Nephron progenitor cell (in vitro differentiated cells): ENCODE data around the gene IGFLR1.
A peak's percentile ranks its signal among the peaks of the same experiment; 100 is the strongest.

ENCODE experiments used
- DNase-seq: peaks from one replicate; pipeline ENCODE4 v3.0.0; 2021
- H3K27ac Mint-ChIP-seq: 2 replicates; pipeline ENCODE4 v1.8.0; 2021; ENCODE audit warnings: mild to moderate bottlenecking, moderate library complexity, mixed read lengths
- H3K27me3 Mint-ChIP-seq: 2 replicates; pipeline ENCODE4 v1.8.0; 2021; ENCODE audit warnings: mild to moderate bottlenecking, low read depth, mixed read lengths; ENCODE audit not compliant: poor library complexity
- H3K36me3 Mint-ChIP-seq: 2 replicates; pipeline ENCODE4 v1.8.0; 2021; ENCODE audit warnings: low read depth, mixed read lengths
- H3K4me1 Mint-ChIP-seq: 2 replicates; pipeline ENCODE4 v1.8.0; 2021; ENCODE audit warnings: mixed read lengths
- H3K4me3 Mint-ChIP-seq: 2 replicates; pipeline ENCODE4 v1.8.0; 2021; ENCODE audit warnings: mild to moderate bottlenecking, moderate library complexity, mixed read lengths
- H3K9me3 Mint-ChIP-seq: 2 replicates; pipeline ENCODE4 v1.8.0; 2021; ENCODE audit warnings: mild to moderate bottlenecking, moderate library complexity, mixed read lengths
- CTCF ChIP-seq: fragments of 200-600 bp; sonication (generic); IDR thresholded peaks from 2 replicates; pipeline ENCODE4 v1.5.0; 2021; ENCODE audit warnings: antibody characterized with exemption

IGFLR1 gene

GRCh38 chr19:35748106-35749020, 6.1 kb upstream of the IGFLR1 start, which contains the start of gene LIN37:
LIN37 (plus strand) TSS chr19:35748576; CDS start chr19:35748725, 149 bp downstream.
- no peak for TF ChIP-seq CTCF
- Mint-ChIP-seq H3K27me3 (no peaks in the 10 kb centered on the region), H3K4me1 (peaks cover 47% of the 10 kb centered on the region), H3K36me3 (no peaks in the 10 kb centered on the region), H3K27ac (no peak within 1 kb of the TSS), H3K4me3 (peak within 1 kb of the TSS; percentile 100), H3K9me3 (no peaks in the 10 kb centered on the region)
- DNase-seq: peak; percentile 96

GRCh38 chr19:35746531-35746930, 4.3 kb upstream of the IGFLR1 start:
- peaks cover 5% of the 10 kb centered on the region for H3K36me3 Mint-ChIP-seq
- no peaks in the 10 kb centered on the region for H3K9me3 Mint-ChIP-seq
- peaks cover 56% of the 10 kb centered on the region for H3K4me1 Mint-ChIP-seq
- peak overlapping the region; percentile 100 for H3K27ac Mint-ChIP-seq
- no peak for DNase-seq
- no peak for TF ChIP-seq CTCF
- peak overlapping the region; percentile 100 for H3K4me3 Mint-ChIP-seq
- H3K27me3 Mint-ChIP-seq: peaks cover 2% of the 10 kb centered on the region

GRCh38 chr19:35746087-35746462, 3.8 kb upstream of the IGFLR1 start:
- Mint-ChIP-seq H3K4me3 (peak overlapping the region; percentile 100), H3K36me3 (peaks cover 5% of the 10 kb centered on the region), H3K27ac (peak overlapping the region; percentile 100), H3K9me3 (no peaks in the 10 kb centered on the region), H3K27me3 (peaks cover 2% of the 10 kb centered on the region), H3K4me1 (peaks cover 57% of the 10 kb centered on the region)
- TF ChIP-seq CTCF: no peak
- no peak for DNase-seq

GRCh38 chr19:35745328-35746086, 3.3 kb upstream of the IGFLR1 start, which contains the start of the genes PSENEN and U2AF1L4:
PSENEN (plus strand) TSS chr19:35745651; CDS start chr19:35745931, 280 bp downstream.
U2AF1L4 (minus strand) TSS chr19:35745418; CDS start chr19:35745391, 27 bp downstream.
- H3K36me3 Mint-ChIP-seq: peaks cover 5% of the 10 kb centered on the region
- peaks cover 60% of the 10 kb centered on the region for H3K4me1 Mint-ChIP-seq
- no peaks in the 10 kb centered on the region for H3K9me3 Mint-ChIP-seq
- peak; percentile 93 for DNase-seq
- peaks cover 2% of the 10 kb centered on the region for H3K27me3 Mint-ChIP-seq
- H3K27ac Mint-ChIP-seq: peak within 1 kb of the TSS; percentile 100
- TF ChIP-seq CTCF: no peak
- H3K4me3 Mint-ChIP-seq: peak within 1 kb of the TSS; percentile 100

GRCh38 chr19:35744430-35745327, 2.4 kb upstream of the IGFLR1 start:
- Mint-ChIP-seq H3K9me3 (no peaks in the 10 kb centered on the region), H3K27ac (peak overlapping the region; percentile 100), H3K27me3 (peaks cover 2% of the 10 kb centered on the region), H3K36me3 (peaks cover 5% of the 10 kb centered on the region), H3K4me3 (peak overlapping the region; percentile 100), H3K4me1 (peaks cover 62% of the 10 kb centered on the region)
- DNase-seq: peak; percentile 91
- TF ChIP-seq CTCF: no peak
